SK-N-SH treated with all-trans-retinoic acid at 6 μM for 48 hours (cell line): ENCODE data around the gene RAB40A.
"Not testable (repeated sequence)": the region's sequence is repeated elsewhere in the genome, so short reads cannot be mapped to it uniquely, and the experiment has no call there.

Source experiments
- ATAC-seq: fragments of 200-7000 bp; cut with Tn5 transposase; 3 replicates; pipeline ENCODE4 v1.9.1; 2020; ENCODE audit warnings: mild to moderate bottlenecking, moderate library complexity
- ARNTL ChIP-seq: fragments of 450-650 bp; formaldehyde crosslinking; IDR thresholded peaks from 2 replicates; pipeline ENCODE4 v1.5.0; 2020; ENCODE audit warnings: low read depth, mild to moderate bottlenecking, moderate library complexity, borderline replicate concordance
- BACH2 ChIP-seq: fragments of 250-450 bp; sonication (Bioruptor Pico); IDR thresholded peaks from 2 replicates; pipeline ENCODE4 v1.9.0; 2021; ENCODE audit warnings: mild to moderate bottlenecking, borderline replicate concordance
- CREB5 ChIP-seq: fragments of 250-450 bp; sonication (Bioruptor Pico); IDR thresholded peaks from 2 replicates; pipeline ENCODE4 v1.5.1; 2020; ENCODE audit warnings: low read depth, mild to moderate bottlenecking, moderate library complexity
- CSDC2 ChIP-seq: fragments of 250-450 bp; sonication (Bioruptor Pico); IDR thresholded peaks from 2 replicates; pipeline ENCODE4 v1.5.0; 2020; ENCODE audit warnings: mild to moderate bottlenecking, moderate library complexity
- ESRRG ChIP-seq: fragments of 250-450 bp; sonication (Bioruptor Pico); IDR thresholded peaks from 2 replicates; pipeline ENCODE4 v1.6.1; 2021; ENCODE audit warnings: mild to moderate bottlenecking
- GLIS3 ChIP-seq: fragments of 250-450 bp; sonication (Bioruptor Pico); IDR thresholded peaks from 2 replicates; pipeline ENCODE4 v1.5.0; 2020; ENCODE audit warnings: mild to moderate bottlenecking, moderate library complexity
- ISL1 ChIP-seq: fragments of 250-450 bp; sonication (Bioruptor Pico); IDR thresholded peaks from 2 replicates; pipeline ENCODE4 v2.1.2; 2022; ENCODE audit warnings: mild to moderate bottlenecking, moderate library complexity
- OSR1 ChIP-seq: fragments of 250-450 bp; sonication (Bioruptor Pico); IDR thresholded peaks from 2 replicates; pipeline ENCODE4 v1.8.0; 2022; ENCODE audit warnings: moderate library complexity, mild to moderate bottlenecking, inconsistent platforms
- PPARA ChIP-seq: fragments of 250-450 bp; sonication (Bioruptor Pico); IDR thresholded peaks from 2 replicates; pipeline ENCODE4 v1.5.0; 2020; ENCODE audit warnings: mild to moderate bottlenecking, borderline replicate concordance
- SNAI2 ChIP-seq: fragments of 250-450 bp; sonication (Bioruptor Pico); IDR thresholded peaks from 2 replicates; pipeline ENCODE4 v1.5.0; 2020; ENCODE audit warnings: mild to moderate bottlenecking, moderate library complexity
- TOX ChIP-seq: fragments of 250-450 bp; sonication (Bioruptor Pico); IDR thresholded peaks from 2 replicates; pipeline ENCODE4 v1.8.0; 2021; ENCODE audit warnings: mild to moderate bottlenecking, moderate library complexity, borderline replicate concordance
- ZC3H10 ChIP-seq: fragments of 250-450 bp; sonication (Bioruptor Pico); IDR thresholded peaks from 2 replicates; pipeline ENCODE4 v1.5.1; 2021; ENCODE audit warnings: mild to moderate bottlenecking, moderate library complexity
- ZFP30 ChIP-seq: fragments of 450-650 bp; formaldehyde crosslinking; IDR thresholded peaks from 2 replicates; pipeline ENCODE4 v1.5.0; 2022; ENCODE audit warnings: mild to moderate bottlenecking, moderate library complexity
- ZNF565 ChIP-seq: fragments of 450-650 bp; formaldehyde crosslinking; conservative IDR thresholded peaks from 2 replicates; pipeline ENCODE4 v1.5.0; 2020; ENCODE audit warnings: low read depth, mild to moderate bottlenecking, moderate library complexity
- ZNF70 ChIP-seq: fragments of 450-650 bp; formaldehyde crosslinking; IDR thresholded peaks from 2 replicates; pipeline ENCODE4 v1.5.0; 2020; ENCODE audit warnings: mild to moderate bottlenecking, moderate library complexity
- ZNF8 ChIP-seq: fragments of 450-650 bp; formaldehyde crosslinking; IDR thresholded peaks from 2 replicates; pipeline ENCODE4 v1.5.0; 2020; ENCODE audit warnings: mild to moderate bottlenecking, moderate library complexity
- TF ChIP-seq, protein P1 (sequence below): fragments of 250-450 bp; sonication (Bioruptor Pico); IDR thresholded peaks from 2 replicates; pipeline ENCODE4 v1.8.0; 2021; ENCODE audit warnings: low read depth, mild to moderate bottlenecking, moderate library complexity, borderline replicate concordance
- TF ChIP-seq, protein P2 (sequence below): fragments of 250-450 bp; sonication (Bioruptor Pico); IDR thresholded peaks from 2 replicates; pipeline ENCODE4 v1.5.1; 2021; ENCODE audit warnings: mild to moderate bottlenecking, moderate library complexity
- TF ChIP-seq, protein P3 (sequence below): fragments of 250-450 bp; sonication (Bioruptor Pico); IDR thresholded peaks from 2 replicates; pipeline ENCODE4 v1.8.0; 2020; ENCODE audit warnings: mild to moderate bottlenecking, moderate library complexity, borderline replicate concordance
- TF ChIP-seq, protein P4 (sequence below): fragments of 250-450 bp; sonication (Bioruptor Pico); IDR thresholded peaks from 2 replicates; pipeline ENCODE4 v1.5.0; 2020; ENCODE audit warnings: mild to moderate bottlenecking, moderate library complexity

RAB40A gene

DNA sequence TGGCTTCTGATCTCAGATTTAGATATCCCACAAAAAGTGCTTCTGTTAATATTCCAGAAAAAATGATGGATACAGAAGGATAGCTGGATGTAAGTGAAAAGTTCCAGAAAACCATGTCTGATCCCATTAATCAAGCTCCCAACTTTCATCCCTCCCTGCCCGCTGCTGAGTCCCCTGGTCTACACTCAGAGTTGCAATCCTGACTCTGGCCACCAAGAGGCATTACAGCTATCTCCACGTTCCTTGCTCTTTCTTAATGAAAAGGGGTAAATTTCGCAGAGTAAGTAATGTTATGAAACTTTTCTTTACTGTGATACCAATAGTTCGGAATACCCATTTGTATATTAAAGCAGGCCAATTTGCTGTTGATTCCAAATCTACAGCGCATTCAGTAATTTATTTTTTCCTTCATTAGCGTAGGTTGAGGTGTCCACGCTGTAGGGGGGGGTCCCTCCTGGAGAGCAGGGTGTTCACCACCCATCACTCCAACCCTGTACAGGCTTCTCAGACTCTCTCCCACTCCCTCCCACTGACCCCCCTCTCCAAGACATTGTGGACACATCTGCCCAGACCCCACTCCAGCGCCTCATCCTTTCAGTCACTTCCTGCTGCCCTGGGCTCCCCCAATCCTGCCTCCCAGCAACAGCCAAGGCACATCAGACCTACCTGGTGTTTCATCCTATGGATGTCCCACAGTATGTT is 55.1 kb downstream of the RAB40A start:
- TF ChIP-seq GLIS3 (CRISPR knock-in tag) (no peak), ZNF70 (CRISPR knock-in tag) (no peak), ARNTL (CRISPR knock-in tag) (no peak), ZFP30 (no peak), CREB5 (CRISPR knock-in tag) (no peak), ZC3H10 (no peak)
- peak; percentile 91 for ATAC-seq

- TF ChIP-seq ARNTL (CRISPR knock-in tag) (no peak), GLIS3 (CRISPR knock-in tag) (no peak), ISL1 (CRISPR knock-in tag) (no peak), SNAI2 (CRISPR knock-in tag) (no peak), ESRRG (CRISPR knock-in tag) (no peak), CSDC2 (CRISPR knock-in tag) (no peak), BACH2 (CRISPR knock-in tag) (no peak), OSR1 (no peak), TOX (CRISPR knock-in tag) (no peak), ZFP30 (no peak), PPARA (CRISPR knock-in tag) (no peak), ZNF8 (CRISPR knock-in tag) (no peak), CREB5 (CRISPR knock-in tag) (no peak), ZNF70 (CRISPR knock-in tag) (no peak), ZC3H10 (no peak), ZNF565 (CRISPR knock-in tag) (no peak)
- TF ChIP-seq, protein P1, sequence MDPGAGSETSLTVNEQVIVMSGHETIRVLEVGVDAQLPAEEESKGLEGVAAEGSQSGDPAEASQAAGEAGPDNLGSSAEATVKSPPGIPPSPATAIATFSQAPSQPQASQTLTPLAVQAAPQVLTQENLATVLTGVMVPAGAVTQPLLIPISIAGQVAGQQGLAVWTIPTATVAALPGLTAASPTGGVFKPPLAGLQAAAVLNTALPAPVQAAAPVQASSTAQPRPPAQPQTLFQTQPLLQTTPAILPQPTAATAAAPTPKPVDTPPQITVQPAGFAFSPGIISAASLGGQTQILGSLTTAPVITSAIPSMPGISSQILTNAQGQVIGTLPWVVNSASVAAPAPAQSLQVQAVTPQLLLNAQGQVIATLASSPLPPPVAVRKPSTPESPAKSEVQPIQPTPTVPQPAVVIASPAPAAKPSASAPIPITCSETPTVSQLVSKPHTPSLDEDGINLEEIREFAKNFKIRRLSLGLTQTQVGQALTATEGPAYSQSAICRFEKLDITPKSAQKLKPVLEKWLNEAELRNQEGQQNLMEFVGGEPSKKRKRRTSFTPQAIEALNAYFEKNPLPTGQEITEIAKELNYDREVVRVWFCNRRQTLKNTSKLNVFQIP, result no peak
- TF ChIP-seq, protein P2, sequence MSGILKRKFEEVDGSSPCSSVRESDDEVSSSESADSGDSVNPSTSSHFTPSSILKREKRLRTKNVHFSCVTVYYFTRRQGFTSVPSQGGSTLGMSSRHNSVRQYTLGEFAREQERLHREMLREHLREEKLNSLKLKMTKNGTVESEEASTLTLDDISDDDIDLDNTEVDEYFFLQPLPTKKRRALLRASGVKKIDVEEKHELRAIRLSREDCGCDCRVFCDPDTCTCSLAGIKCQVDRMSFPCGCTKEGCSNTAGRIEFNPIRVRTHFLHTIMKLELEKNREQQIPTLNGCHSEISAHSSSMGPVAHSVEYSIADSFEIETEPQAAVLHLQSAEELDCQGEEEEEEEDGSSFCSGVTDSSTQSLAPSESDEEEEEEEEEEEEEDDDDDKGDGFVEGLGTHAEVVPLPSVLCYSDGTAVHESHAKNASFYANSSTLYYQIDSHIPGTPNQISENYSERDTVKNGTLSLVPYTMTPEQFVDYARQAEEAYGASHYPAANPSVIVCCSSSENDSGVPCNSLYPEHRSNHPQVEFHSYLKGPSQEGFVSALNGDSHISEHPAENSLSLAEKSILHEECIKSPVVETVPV (CRISPR knock-in tag), result no peak
- TF ChIP-seq, protein P3, sequence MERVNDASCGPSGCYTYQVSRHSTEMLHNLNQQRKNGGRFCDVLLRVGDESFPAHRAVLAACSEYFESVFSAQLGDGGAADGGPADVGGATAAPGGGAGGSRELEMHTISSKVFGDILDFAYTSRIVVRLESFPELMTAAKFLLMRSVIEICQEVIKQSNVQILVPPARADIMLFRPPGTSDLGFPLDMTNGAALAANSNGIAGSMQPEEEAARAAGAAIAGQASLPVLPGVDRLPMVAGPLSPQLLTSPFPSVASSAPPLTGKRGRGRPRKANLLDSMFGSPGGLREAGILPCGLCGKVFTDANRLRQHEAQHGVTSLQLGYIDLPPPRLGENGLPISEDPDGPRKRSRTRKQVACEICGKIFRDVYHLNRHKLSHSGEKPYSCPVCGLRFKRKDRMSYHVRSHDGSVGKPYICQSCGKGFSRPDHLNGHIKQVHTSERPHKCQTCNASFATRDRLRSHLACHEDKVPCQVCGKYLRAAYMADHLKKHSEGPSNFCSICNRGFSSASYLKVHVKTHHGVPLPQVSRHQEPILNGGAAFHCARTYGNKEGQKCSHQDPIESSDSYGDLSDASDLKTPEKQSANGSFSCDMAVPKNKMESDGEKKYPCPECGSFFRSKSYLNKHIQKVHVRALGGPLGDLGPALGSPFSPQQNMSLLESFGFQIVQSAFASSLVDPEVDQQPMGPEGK (CRISPR knock-in tag), result no peak
- TF ChIP-seq, protein P4, sequence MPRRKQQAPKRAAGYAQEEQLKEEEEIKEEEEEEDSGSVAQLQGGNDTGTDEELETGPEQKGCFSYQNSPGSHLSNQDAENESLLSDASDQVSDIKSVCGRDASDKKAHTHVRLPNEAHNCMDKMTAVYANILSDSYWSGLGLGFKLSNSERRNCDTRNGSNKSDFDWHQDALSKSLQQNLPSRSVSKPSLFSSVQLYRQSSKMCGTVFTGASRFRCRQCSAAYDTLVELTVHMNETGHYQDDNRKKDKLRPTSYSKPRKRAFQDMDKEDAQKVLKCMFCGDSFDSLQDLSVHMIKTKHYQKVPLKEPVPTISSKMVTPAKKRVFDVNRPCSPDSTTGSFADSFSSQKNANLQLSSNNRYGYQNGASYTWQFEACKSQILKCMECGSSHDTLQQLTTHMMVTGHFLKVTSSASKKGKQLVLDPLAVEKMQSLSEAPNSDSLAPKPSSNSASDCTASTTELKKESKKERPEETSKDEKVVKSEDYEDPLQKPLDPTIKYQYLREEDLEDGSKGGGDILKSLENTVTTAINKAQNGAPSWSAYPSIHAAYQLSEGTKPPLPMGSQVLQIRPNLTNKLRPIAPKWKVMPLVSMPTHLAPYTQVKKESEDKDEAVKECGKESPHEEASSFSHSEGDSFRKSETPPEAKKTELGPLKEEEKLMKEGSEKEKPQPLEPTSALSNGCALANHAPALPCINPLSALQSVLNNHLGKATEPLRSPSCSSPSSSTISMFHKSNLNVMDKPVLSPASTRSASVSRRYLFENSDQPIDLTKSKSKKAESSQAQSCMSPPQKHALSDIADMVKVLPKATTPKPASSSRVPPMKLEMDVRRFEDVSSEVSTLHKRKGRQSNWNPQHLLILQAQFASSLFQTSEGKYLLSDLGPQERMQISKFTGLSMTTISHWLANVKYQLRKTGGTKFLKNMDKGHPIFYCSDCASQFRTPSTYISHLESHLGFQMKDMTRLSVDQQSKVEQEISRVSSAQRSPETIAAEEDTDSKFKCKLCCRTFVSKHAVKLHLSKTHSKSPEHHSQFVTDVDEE (CRISPR knock-in tag), result no peak
- ATAC-seq, result no peak
Observed at GRCh38 chrX:103461156-103461555, 58.1 kb downstream of the RAB40A start.

DNA sequence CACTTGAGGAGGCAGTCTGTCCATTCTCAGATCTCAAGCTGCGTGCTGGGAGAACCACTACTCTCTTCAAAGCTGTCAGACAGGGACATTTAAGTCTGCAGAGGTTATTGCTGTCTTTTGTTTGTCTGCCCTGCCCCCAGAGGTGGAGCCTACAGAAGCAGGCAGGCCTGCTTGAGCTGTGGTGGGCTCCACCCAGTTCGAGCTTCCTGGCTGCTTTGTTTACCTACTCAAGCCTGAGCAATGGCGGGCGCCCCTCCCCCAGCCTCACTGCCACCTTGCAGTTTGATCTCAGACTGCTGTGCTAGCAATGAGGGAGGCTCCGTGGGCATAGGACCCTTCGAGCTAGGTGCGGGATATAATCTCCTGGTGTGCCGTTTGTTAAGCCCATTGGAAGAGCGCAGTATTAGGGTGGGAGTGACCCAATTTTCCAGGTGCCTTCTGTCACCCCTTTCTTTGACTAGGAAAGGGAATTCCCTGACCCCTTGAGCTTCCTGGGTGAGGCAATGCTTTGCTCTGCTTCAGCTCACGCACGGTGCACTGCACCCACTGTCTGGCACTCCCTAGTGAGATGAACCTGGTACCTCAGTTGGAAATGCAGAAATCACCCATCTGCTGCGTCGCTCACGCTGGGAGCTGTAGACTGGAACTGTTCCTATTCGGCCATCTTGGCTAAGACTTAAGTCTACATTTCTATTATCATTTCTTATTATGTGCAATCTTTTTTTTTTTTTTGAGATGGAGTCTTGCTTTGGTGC is 59.1 kb downstream of the RAB40A start:
- ATAC-seq, result not testable (repeated sequence)
